Measurements from ENCODE around the gene AMER1.

- no peak for TF ChIP-seq SIN3A (IDR thresholded peaks at IDR 0.05; ENCODE audit: borderline replicate concordance, insufficient read depth, low read length)
- TF ChIP-seq TAF1 (IDR thresholded peaks at IDR 0.05; ENCODE audit: borderline replicate concordance, insufficient read depth, low read length), result no peak
Observed at GRCh38 chrX:64182208-64182607, 23.3 kb downstream of the AMER1 start.
